WERI-Rb-1 (cell line): Measurements from ENCODE around the gene TLNRD1.
A peak's percentile ranks its signal among the peaks of the same experiment; 100 is the strongest.

Experiments used
- DNase-seq: peaks from one replicate; pipeline ENCODE4 v3.0.0-alpha.2; 2020
- H3K27ac ChIP-seq: fragments of 250-450 bp; sonication (Bioruptor Pico); 2 replicates; pipeline ENCODE4 v1.5.1; 2020; ENCODE audit warnings: mild to moderate bottlenecking, moderate library complexity
- H3K27me3 ChIP-seq: fragments of 250-450 bp; sonication (Bioruptor Pico); 2 replicates; pipeline ENCODE4 v1.5.1; 2021; ENCODE audit warnings: mild to moderate bottlenecking, low read depth, moderate library complexity; ENCODE audit not compliant: insufficient read depth, severe bottlenecking
- H3K36me3 ChIP-seq: fragments of 250-450 bp; sonication (Bioruptor Pico); 2 replicates; pipeline ENCODE4 v1.5.1; 2020; ENCODE audit warnings: mild to moderate bottlenecking, moderate library complexity
- H3K4me3 ChIP-seq: 2 replicates; pipeline ENCODE4 v1.5.1; 2011; ENCODE audit warnings: low read depth, mild to moderate bottlenecking, control low read depth, low read length
- H3K9me3 ChIP-seq: fragments of 250-450 bp; sonication (Bioruptor Pico); 2 replicates; pipeline ENCODE4 v1.5.1; 2021; ENCODE audit warnings: mild to moderate bottlenecking, moderate library complexity; ENCODE audit not compliant: severe bottlenecking
- CTCF ChIP-seq: IDR thresholded peaks from 2 replicates; pipeline ENCODE4 v1.5.1; 2011; ENCODE audit warnings: low read depth, mild to moderate bottlenecking, control low read depth, inconsistent platforms, low read length

Gene TLNRD1

GRCh38 chr15:81014446-81015093 is 13.8 kb downstream of the TLNRD1 start:
- Histone ChIP-seq H3K4me3 (no peak overlapping the region), H3K9me3 (no peaks in the 10 kb centered on the region), H3K27me3 (no peaks in the 10 kb centered on the region), H3K27ac (no peak overlapping the region), H3K36me3 (no peaks in the 10 kb centered on the region)
- DNase-seq: no peak
- TF ChIP-seq CTCF: no peak

- Histone ChIP-seq H3K36me3 (no peaks in the 10 kb centered on the region), H3K4me3 (no peak overlapping the region), H3K9me3 (no peaks in the 10 kb centered on the region), H3K27me3 (no peaks in the 10 kb centered on the region), H3K27ac (no peak overlapping the region)
- DNase-seq: peak; percentile 17
- TF ChIP-seq CTCF: no peak
Measured at GRCh38 chr15:81015621-81016488, 15.1 kb downstream of the TLNRD1 start.

- H3K27ac ChIP-seq: no peak overlapping the region
- TF ChIP-seq CTCF: no peak
- no peaks in the 10 kb centered on the region for H3K27me3 ChIP-seq
- DNase-seq: no peak
- H3K36me3 ChIP-seq: no peaks in the 10 kb centered on the region
- no peak overlapping the region for H3K4me3 ChIP-seq
- no peaks in the 10 kb centered on the region for H3K9me3 ChIP-seq
Measured at GRCh38 chr15:81016489-81017068, 15.9 kb downstream of the TLNRD1 start.

- no peak for TF ChIP-seq CTCF
- H3K9me3 ChIP-seq: no peaks in the 10 kb centered on the region
- H3K36me3 ChIP-seq: no peaks in the 10 kb centered on the region
- no peaks in the 10 kb centered on the region for H3K27me3 ChIP-seq
- DNase-seq: no peak
- H3K4me3 ChIP-seq: no peak overlapping the region
- no peak overlapping the region for H3K27ac ChIP-seq
Measured at GRCh38 chr15:81018197-81018596, 17.5 kb downstream of the TLNRD1 start.

- no peak for TF ChIP-seq CTCF
- H3K4me3 ChIP-seq: no peak overlapping the region
- H3K9me3 ChIP-seq: no peaks in the 10 kb centered on the region
- H3K36me3 ChIP-seq: no peaks in the 10 kb centered on the region
- H3K27me3 ChIP-seq: no peaks in the 10 kb centered on the region
- DNase-seq: no peak
- no peak overlapping the region for H3K27ac ChIP-seq
Measured at GRCh38 chr15:81021321-81021720, 20.6 kb downstream of the TLNRD1 start.
